A375 (cell line): Measurements from ENCODE around the gene SETD1B. TPM values are rescaled to one million over a fixed set of nuclear protein-coding genes. Genes with fewer than 3 reads are reported as not detected.

Experiments
- small RNA-seq: library from RNA; depleted of rRNA; stranded (forward); fragments of <200 nt; gene quantifications from one replicate; pipeline ENCODE3, GENCODE V24; 2014
- total RNA-seq: library from RNA; depleted of rRNA; stranded (reverse); fragments of >200 nt; shearing (Covaris generic); gene quantifications from 2 replicates; pipeline ENCODE4 v1.2.3, GENCODE V29; 2014; rRNA removed

SETD1B gene
- total RNA-seq: 3.8 and 4.4 TPM in 2 replicates

DNA sequence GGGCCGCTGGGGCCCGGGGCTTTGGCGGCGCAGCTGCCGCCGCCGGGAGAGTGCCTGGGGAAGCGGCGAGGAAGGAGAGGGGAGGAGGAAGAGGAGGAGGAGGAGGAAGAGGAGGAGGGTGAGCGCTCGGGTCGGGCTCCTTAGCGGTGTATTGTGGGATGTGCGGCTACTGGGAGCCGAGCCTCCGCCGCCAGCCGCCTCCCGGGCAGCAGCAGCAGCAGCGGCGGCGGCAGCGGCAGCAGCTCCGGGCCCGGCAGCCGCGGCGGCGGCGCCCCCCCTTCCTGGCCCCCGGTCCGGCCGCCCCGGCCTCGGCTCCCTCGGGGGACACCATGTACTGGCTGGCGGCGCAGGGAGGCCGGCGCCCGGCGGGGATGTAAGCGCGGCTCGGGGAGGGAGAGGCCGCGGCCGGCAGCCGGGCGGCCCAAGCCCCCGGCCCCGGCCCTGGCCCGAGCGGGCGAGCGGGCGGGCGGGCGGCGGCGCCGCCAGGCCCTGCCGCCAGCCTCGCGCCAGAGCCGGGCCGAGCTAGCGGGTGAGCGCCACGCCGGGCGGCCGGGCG, at the start of gene SETD1B:
SETD1B (plus strand) TSS at position 149 of the 556 bp plus-strand sequence. CDS start 729 bp downstream, outside the sequence.

DNA sequence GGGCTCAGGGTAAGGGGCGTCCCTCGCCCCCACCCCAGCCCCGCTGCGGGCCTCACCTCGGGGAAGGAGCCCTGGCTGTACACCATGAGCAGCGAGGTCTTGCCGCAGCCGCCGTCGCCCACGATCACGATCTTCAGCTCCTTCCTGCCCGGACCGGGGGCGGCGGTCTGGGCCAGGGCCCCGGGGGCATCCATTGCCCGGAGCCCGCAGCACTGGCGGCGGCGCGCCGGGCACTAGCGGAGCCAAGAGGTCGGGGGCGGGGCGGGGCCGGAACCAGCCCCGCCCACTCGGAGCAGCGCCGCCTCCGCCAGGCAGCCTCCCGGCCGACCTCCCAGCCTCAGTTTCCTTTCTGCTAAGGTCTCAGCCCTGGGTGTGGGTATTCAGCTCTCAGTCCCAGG, 10.4 kb upstream of the SETD1B start, which contains the start of gene RHOF:
RHOF (minus strand) TSS at position 249 of the 398 bp plus-strand sequence; CDS start at position 194, 55 bp downstream.

DNA sequence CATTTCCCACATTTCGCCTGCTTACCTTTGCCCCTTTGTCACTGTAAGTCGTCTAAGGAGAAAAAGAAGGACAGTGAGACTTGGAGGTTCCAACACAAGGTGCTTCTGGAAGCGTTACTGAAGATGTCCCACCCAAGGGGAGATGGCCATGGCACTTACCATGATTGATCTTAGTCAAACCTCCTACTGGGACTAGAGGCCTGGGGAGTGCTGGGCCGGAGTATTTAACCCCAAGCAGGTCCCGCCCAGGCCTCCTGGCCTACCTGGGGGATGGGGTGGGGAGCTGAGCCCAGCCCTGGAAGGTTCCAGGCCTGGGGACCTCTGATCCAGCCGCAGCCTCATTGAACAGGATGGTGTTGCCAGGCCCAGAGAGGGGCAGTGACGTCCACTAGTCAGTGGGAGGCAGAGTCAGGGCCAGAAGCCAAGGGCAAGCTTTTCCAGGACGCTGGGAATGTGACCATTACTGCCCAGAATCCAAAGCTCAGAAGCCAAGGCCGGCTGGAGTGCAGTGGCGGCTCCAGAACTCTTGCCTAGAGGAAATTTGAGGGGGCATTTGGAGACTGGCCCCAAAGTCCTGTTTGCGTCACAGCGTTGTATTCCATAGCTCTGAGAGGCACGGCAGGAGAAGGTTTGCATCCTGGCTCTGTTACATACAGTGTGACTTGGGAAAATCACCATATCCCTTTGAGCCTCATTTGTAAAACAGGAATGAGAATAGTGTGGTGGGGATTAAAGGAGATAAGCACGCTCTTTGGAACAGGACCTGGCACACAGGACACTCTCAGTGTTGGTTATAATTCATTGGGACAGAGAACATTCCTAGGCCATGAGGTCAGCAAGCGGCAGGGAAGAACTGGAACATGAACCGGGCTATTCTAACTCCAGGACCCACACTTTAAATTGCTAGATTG, 55.1 kb downstream of the SETD1B start, which contains the start of gene HPD:
HPD (minus strand) TSS at position 198 of the 911 bp plus-strand sequence; CDS start at position 162, 36 bp downstream.

Small RNA genes within 50 kb of the gene (small RNA-seq; reads per million reads assigned to genes)
- gene AC069503.3: not detected

Other genes with a start within 250 kb of the SETD1B start
- 26.3 and 41.8 TPM in 2 replicates for gene KDM2B, start 223.0 kb upstream of the SETD1B start, total RNA-seq
- 14.9 and 18.7 TPM in 2 replicates for gene ORAI1, start 177.5 kb upstream of the SETD1B start, total RNA-seq
- 0.72 and 1.5 TPM in 2 replicates for gene MORN3, start 134.4 kb upstream of the SETD1B start, total RNA-seq
- gene TMEM120B, start 91.3 kb upstream of the SETD1B start, total RNA-seq: 9.4 and 9.7 TPM in 2 replicates
- 28.6 and 33.9 TPM in 2 replicates for gene RHOF, start 10.3 kb upstream of the SETD1B start, total RNA-seq
- gene HPD, start 54.9 kb downstream of the SETD1B start, total RNA-seq: 0.21 TPM in 1 of 2 replicates, not detected in the other
- gene PSMD9, start 84.8 kb downstream of the SETD1B start, total RNA-seq: 120 and 122 TPM in 2 replicates
- gene CFAP251, start 114.6 kb downstream of the SETD1B start, total RNA-seq: 1.4 and 2.6 TPM in 2 replicates
- 3.5 and 4.3 TPM in 2 replicates for gene BCL7A, start 217.9 kb downstream of the SETD1B start, total RNA-seq